ENCODE data around the gene ISLR2. TPM values are rescaled to one million over a fixed set of nuclear protein-coding genes. Genes with fewer than 3 reads are reported as not detected.
"Not testable (repeated sequence)": the region's sequence is repeated elsewhere in the genome, so short reads cannot be mapped to it uniquely, and the experiment has no call there.

Gene ISLR2
- total RNA-seq, result 1.7 TPM in 1 of 2 replicates, not detected in the other
- polyA plus RNA-seq, result 0.13 TPM in 1 of 2 replicates, not detected in the other

GRCh38 chr15:74130155-74130848 is at the start of gene ISLR2:
ISLR2 (plus strand) TSS chr15:74130586; CDS start chr15:74132755, 2,169 bp downstream.
- TF ChIP-seq EZH2 (IDR thresholded peaks at IDR 0.05; ENCODE audit: borderline replicate concordance), result peak; percentile 54
- TF ChIP-seq CTCF (IDR thresholded peaks at IDR 0.05; ENCODE audit: poor library complexity), result no peak
- peak; percentile 92 for TF ChIP-seq EZH2phosphoT487 (IDR thresholded peaks at IDR 0.05; ENCODE audit: low read depth, severe bottlenecking, unreplicated experiment)
- peak; percentile 39 for DNase-seq (ENCODE audit: low spot score)
- H3K4me1 ChIP-seq (ENCODE audit: insufficient read depth), result peaks cover 22% of the 10 kb centered on the region

GRCh38 chr15:74082450-74082849 is 47.9 kb upstream of the ISLR2 start, which contains the start of gene GOLGA6A:
GOLGA6A (minus strand) TSS chr15:74082550; CDS start chr15:74082509, 41 bp downstream.
- not testable (repeated sequence) for H3K9me2 ChIP-seq (replicated peaks; ENCODE audit: insufficient read depth); H3K79me2 ChIP-seq; H2AFZ ChIP-seq; H3K4me3 ChIP-seq; DNase-seq (ENCODE audit: low spot score); H3K4me2 ChIP-seq; H3K9me3 ChIP-seq (ENCODE audit: low read depth); H4K20me1 ChIP-seq (ENCODE audit: insufficient read depth, poor library complexity, severe bottlenecking); H3K36me3 ChIP-seq (replicated peaks; ENCODE audit: insufficient read depth, low read depth); H3K27me3 ChIP-seq; H3K27ac ChIP-seq; H3K4me1 ChIP-seq (ENCODE audit: insufficient read depth)
- no CpG with 5 or more reads among the region's 7 CpGs for WGBS (ENCODE audit: low lambda C conversion rate, missing lambda C conversion rate)

More at GRCh38 chr15:74130155-74130848, at the start of gene ISLR2:
- 5% methylated on average over 40 of the region's 53 CpGs for WGBS (ENCODE audit: low lambda C conversion rate, missing lambda C conversion rate)
- Histone ChIP-seq H3K27me3 (peaks cover 88% of the 10 kb centered on the region), H3K4me3 (no peak within 1 kb of the TSS), H3K79me2 (no peaks in the 10 kb centered on the region), H3K9me2 (replicated peaks; ENCODE audit: insufficient read depth) (no peaks in the 10 kb centered on the region), H3K36me3 (replicated peaks; ENCODE audit: insufficient read depth, low read depth) (no peaks in the 10 kb centered on the region), H3K4me2 (peak within 1 kb of the TSS; percentile 89), H3K27ac (no peak within 1 kb of the TSS), H2AFZ (no peak within 1 kb of the TSS), H4K20me1 (ENCODE audit: insufficient read depth, poor library complexity, severe bottlenecking) (no peaks in the 10 kb centered on the region), H3K9me3 (ENCODE audit: low read depth) (no peaks in the 10 kb centered on the region)

- H4K20me1 ChIP-seq (ENCODE audit: insufficient read depth, poor library complexity, severe bottlenecking); H3K9me2 ChIP-seq (replicated peaks; ENCODE audit: insufficient read depth); H3K9me3 ChIP-seq (ENCODE audit: low read depth); H2AFZ ChIP-seq; H3K27me3 ChIP-seq; H3K4me2 ChIP-seq; H3K79me2 ChIP-seq; H3K4me3 ChIP-seq; H3K27ac ChIP-seq; H3K4me1 ChIP-seq (ENCODE audit: insufficient read depth); DNase-seq (ENCODE audit: low spot score); H3K36me3 ChIP-seq (replicated peaks; ENCODE audit: insufficient read depth, low read depth): not testable (repeated sequence)
- WGBS (ENCODE audit: low lambda C conversion rate, missing lambda C conversion rate), result no CpG with 5 or more reads among the region's 2 CpGs
Measured at GRCh38 chr15:74094567-74094966, 35.8 kb upstream of the ISLR2 start.

- H3K79me2 ChIP-seq; H3K4me3 ChIP-seq; H3K27ac ChIP-seq; H2AFZ ChIP-seq; H3K4me2 ChIP-seq; H3K9me3 ChIP-seq (ENCODE audit: low read depth); DNase-seq (ENCODE audit: low spot score); H3K27me3 ChIP-seq; H3K9me2 ChIP-seq (replicated peaks; ENCODE audit: insufficient read depth); H3K36me3 ChIP-seq (replicated peaks; ENCODE audit: insufficient read depth, low read depth); H4K20me1 ChIP-seq (ENCODE audit: insufficient read depth, poor library complexity, severe bottlenecking); H3K4me1 ChIP-seq (ENCODE audit: insufficient read depth): not testable (repeated sequence)
- WGBS (ENCODE audit: low lambda C conversion rate, missing lambda C conversion rate), result 100% methylated on average over 3 of the region's 10 CpGs
Measured at GRCh38 chr15:74095610-74096009, 34.8 kb upstream of the ISLR2 start.

GRCh38 chr15:74096753-74097474 is 33.5 kb upstream of the ISLR2 start:
- not testable (repeated sequence) for H3K79me2 ChIP-seq; H3K4me3 ChIP-seq; H3K9me3 ChIP-seq (ENCODE audit: low read depth); DNase-seq (ENCODE audit: low spot score); H3K36me3 ChIP-seq (replicated peaks; ENCODE audit: insufficient read depth, low read depth); H3K27ac ChIP-seq; H3K4me1 ChIP-seq (ENCODE audit: insufficient read depth); H2AFZ ChIP-seq; H4K20me1 ChIP-seq (ENCODE audit: insufficient read depth, poor library complexity, severe bottlenecking); H3K4me2 ChIP-seq; H3K27me3 ChIP-seq; H3K9me2 ChIP-seq (replicated peaks; ENCODE audit: insufficient read depth)
- no CpG with 5 or more reads among the region's 27 CpGs for WGBS (ENCODE audit: low lambda C conversion rate, missing lambda C conversion rate)

GRCh38 chr15:74099963-74100733 is 30.2 kb upstream of the ISLR2 start:
- not testable (repeated sequence) for H3K9me3 ChIP-seq (ENCODE audit: low read depth)
- peak overlapping the region; percentile 27 for H2AFZ ChIP-seq
- WGBS (ENCODE audit: low lambda C conversion rate, missing lambda C conversion rate), result 6% methylated on average over 28 of the region's 45 CpGs

More at GRCh38 chr15:74099963-74100733, 30.2 kb upstream of the ISLR2 start:
- not testable (repeated sequence) for H3K79me2 ChIP-seq; H3K36me3 ChIP-seq (replicated peaks; ENCODE audit: insufficient read depth, low read depth); H3K9me2 ChIP-seq (replicated peaks; ENCODE audit: insufficient read depth); H3K27ac ChIP-seq; H3K4me1 ChIP-seq (ENCODE audit: insufficient read depth); H3K4me3 ChIP-seq; H3K27me3 ChIP-seq; H4K20me1 ChIP-seq (ENCODE audit: insufficient read depth, poor library complexity, severe bottlenecking)
- peak overlapping the region; percentile 66 for H3K4me2 ChIP-seq
- peak; percentile 94 for DNase-seq (ENCODE audit: low spot score)
